Esophagus mucosa (tissue), 1 donor: Measurements from ENCODE around the gene SLC5A11. TPM values are rescaled to one million over a fixed set of nuclear protein-coding genes. Genes with fewer than 3 reads are reported as not detected.

Experiments
- total RNA-seq: library from RNA; stranded (reverse); gene quantifications from one replicate; pipeline ENCODE4 v1.2.4, GENCODE V29; 2023
- donor health status: DM: yes; HTN: yes; CAD: no.

The SLC5A11 gene
- total RNA-seq, 1 donor from 2014 or later: not detected

Other genes starting within 250 kb of the SLC5A11 start
- 16.1 TPM for gene TNRC6A, start 116.3 kb upstream of the SLC5A11 start, total RNA-seq
- 33.0 TPM for gene ARHGAP17, start 169.4 kb downstream of the SLC5A11 start, total RNA-seq